NCI-H187 (cell line): Measurements from ENCODE around the gene PCDHGB7.
A peak's percentile ranks its signal among the peaks of the same experiment; 100 is the strongest.
"Not testable (repeated sequence)": the region's sequence is repeated elsewhere in the genome, so short reads cannot be mapped to it uniquely, and the experiment has no call there.

ENCODE experiments used
- DNase-seq, 2 experiments: peaks; one replicate each; lab custom pipeline; 2025; lab: John Stamatoyannopoulos, UW

Gene PCDHGB7

DNA sequence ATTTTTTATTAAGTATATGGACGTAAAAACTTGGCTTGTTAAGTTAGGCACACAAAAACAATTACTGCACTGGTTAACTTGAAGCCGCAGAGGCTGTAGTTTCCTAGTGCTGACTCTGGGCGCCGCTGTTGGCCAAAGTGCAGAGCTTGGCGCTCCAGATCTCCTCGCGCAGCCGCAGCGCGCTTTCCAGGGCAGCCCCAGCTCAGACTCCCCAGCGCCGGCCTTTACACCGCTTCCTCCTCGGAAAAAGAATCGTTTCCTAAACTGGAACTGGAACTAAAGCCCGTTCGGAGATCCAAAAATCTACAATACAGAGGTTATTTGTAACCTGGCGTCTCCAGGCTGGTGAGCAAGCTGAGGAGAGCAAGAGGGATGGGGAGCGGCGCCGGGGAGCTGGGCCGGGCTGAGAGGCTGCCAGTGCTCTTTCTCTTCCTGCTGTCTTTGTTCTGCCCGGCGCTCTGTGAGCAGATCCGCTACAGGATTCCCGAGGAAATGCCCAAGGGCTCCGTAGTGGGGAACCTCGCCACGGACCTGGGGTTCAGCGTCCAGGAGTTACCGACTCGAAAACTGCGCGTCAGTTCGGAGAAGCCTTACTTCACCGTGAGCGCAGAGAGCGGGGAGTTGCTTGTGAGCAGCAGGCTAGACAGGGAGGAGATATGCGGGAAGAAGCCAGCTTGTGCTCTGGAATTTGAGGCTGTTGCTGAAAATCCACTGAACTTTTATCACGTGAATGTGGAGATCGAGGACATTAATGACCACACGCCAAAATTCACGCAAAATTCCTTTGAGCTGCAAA, 19.5 kb upstream of the PCDHGB7 start, which contains the start of gene PCDHGB5:
Gene PCDHGB5, plus strand, starts transcription at position 192 of the 796 bp plus-strand sequence. Its CDS starts 181 bp downstream, at position 373.
- peak in 1 of 2 experiments; percentile 19 for DNase-seq

DNA sequence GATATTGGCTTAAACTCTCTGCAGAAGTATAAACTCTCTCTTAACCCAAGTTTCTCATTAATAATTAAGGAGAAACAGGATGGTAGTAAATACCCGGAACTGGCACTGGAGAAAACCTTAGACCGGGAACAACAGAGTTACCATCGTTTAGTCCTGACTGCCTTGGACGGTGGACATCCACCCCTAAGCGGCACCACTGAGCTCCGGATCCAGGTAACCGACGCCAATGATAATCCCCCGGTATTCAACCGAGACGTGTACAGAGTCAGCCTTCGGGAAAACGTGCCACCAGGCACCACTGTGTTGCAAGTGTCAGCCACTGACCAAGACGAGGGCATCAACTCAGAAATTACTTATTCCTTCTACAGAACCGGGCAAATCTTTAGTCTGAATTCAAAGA, 18.9 kb upstream of the PCDHGB7 start:
- no peak for DNase-seq

DNA sequence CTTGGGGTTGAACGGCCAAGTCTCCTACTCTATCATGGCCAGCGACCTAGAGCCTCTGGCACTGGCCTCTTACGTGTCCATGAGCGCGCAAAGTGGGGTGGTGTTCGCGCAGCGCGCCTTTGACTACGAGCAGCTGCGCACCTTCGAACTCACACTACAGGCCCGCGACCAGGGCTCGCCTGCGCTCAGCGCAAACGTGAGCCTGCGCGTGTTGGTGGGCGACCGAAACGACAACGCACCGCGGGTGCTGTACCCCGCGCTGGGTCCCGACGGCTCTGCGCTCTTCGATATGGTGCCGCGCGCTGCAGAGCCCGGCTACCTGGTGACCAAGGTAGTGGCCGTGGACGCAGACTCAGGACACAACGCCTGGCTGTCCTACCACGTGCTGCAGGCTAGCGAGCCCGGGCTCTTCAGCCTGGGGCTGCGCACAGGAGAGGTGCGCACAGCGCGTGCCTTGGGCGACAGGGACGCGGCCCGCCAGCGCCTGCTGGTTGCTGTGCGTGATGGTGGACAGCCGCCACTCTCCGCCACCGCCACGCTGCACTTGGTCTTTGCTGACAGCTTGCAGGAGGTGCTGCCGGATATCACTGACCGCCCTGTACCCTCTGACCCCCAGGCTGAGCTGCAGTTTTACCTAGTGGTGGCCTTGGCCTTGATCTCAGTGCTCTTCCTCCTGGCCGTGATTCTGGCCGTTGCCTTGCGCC, 17.8 kb upstream of the PCDHGB7 start:
- DNase-seq = no peak

DNA sequence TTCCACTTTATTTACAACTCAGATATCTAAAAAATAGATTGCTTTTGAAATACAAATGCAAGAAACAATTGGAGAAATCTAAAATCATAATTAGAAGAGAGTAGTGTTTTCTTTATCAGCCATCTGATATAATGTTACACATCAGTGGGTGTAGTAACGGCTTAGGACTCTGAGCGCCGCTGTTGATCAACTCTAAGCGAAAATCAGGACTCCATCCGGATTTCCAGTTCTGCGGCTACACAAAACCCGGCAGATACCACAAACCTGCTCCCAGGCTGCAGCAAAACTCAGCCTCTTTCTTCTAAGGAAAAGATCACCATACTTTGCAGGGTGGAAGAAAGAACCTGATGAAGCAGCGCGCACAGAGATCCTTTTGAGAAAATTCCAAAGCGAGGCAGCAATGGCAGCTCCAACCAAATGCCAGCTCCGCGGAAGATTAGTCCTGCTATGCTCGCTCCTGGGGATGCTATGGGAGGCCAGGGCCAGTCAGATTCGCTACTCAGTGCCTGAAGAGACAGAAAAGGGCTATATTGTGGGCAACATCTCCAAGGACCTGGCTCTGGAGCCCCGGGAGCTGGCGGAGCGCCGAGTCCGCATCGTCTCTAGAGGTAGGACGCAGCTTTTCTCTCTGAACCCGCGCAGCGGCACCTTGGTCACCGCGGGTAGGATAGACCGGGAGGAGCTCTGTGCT, 14.8 kb upstream of the PCDHGB7 start, which contains the start of gene PCDHGA9:
Gene PCDHGA9, plus strand, starts transcription at position 226 of the 691 bp plus-strand sequence. Its CDS starts 175 bp downstream, at position 401.
- DNase-seq = no peak

DNA sequence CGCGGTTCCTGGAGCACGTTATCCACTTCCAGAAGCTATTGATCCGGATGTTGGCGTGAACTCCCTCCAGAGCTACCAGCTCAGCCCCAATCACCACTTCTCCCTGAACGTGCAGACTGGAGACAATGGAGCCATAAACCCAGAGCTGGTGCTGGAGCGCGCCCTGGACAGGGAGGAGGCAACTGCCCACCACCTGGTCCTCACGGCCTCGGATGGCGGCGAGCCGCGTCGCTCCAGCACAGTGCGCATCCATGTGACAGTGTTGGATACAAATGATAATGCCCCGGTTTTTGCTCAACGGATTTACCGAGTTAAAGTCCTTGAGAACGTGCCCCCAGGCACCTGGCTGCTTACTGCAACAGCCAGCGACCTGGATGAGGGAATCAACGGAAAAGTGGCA, 14.1 kb upstream of the PCDHGB7 start:
- DNase-seq = no peak

DNA sequence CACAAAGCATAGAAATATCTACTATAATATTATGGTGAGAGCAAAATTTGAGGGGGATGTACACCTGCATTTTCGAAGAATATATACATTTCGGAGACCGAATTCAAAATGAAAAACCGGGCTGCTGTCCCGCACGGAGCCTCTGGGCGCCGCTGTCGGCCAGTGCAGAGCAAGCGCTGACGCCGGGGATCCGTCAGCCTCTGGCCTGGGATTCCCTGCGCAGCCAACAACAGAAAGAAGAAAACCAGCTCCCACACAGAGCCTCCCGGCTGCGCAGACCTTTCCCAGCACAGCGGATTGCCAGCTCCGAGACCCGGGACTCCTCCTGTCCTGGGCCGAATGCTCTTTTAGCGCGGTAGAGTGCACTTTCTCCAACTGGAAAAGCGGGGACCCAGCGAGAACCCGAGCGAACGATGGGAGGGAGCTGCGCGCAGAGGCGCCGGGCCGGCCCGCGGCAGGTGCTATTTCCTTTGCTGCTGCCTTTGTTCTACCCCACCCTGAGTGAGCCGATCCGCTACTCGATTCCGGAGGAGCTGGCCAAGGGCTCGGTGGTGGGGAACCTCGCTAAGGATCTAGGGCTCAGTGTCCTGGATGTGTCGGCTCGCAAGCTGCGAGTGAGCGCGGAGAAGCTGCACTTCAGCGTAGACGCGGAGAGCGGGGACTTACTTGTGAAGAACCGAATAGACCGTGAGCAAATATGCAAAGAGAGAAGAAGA, 9.5 kb upstream of the PCDHGB7 start, which contains the start of gene PCDHGB6:
Gene PCDHGB6, plus strand, starts transcription at position 232 of the 716 bp plus-strand sequence. Its CDS starts 182 bp downstream, at position 414.
- DNase-seq = not testable (repeated sequence)

DNA sequence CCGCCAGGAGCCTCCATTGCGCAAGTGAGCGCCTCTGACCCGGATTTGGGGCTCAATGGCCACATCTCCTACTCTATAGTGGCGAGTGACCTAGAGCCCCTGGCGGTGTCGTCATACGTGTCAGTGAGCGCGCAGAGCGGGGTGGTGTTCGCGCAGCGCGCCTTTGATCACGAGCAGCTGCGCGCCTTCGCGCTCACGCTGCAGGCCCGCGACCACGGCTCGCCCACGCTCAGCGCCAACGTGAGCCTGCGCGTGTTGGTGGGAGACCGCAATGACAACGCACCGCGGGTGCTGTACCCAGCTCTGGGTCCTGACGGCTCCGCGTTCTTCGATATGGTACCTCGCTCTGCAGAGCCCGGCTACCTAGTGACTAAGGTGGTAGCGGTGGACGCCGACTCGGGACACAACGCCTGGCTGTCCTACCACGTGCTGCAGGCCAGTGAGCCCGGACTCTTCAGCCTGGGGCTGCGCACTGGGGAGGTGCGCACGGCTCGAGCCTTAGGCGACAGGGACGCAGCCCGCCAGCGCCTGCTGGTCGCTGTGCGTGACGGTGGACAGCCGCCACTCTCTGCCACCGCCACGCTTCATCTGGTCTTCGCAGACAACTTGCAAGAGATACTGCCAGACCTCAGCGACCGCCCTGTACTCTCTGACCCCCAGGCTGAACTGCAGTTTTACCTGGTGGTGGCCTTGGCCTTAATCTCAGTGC, 7.7 kb upstream of the PCDHGB7 start:
- DNase-seq = no peak

DNA sequence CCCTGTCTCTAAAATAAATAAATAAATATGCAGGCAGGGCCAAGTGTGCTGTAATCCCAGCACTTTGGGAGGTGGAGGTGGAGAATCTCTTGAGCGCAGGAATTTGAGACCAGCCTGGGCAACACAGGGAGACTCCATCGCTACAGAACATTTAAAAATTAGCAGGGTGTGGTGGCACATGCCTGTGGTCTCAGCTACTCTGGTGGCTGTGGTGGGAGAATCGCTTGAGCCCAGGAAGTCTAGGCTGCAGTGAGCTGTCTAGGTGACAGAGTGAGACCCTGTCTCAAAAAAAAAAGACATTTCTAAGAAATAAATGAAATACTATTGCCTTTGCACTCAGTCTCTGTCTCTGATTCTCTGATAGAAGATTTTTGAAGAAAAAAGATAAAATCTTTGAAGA, 5.9 kb upstream of the PCDHGB7 start:
- DNase-seq = no peak

DNA sequence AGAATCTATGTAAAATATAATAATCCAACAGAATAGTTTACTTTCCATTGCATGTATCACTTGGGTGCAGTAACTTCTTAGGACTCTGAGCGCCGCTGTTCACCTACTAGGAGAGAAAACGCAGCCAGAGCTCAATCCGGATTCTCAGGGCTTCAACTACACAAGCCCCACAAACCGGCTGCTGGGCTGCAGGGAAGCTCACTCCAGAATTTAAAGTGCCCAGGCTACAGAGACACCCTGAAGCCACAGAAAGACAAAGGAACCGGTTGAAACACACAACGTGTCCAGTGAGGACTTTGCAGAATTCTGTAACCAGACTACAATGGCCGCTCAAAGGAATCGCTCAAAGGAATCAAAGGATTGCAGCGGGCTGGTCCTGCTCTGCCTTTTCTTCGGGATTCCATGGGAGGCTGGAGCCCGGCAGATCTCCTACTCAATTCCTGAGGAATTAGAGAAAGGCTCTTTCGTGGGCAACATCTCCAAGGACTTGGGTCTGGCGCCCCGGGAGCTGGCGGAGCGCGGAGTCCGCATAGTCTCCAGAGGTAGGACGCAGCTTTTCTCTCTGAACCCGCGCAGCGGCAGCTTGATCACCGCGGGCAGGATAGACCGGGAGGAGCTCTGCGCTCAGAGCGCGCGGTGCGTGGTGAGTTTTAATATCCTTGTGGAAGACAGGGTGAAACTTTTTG, 4.5 kb upstream of the PCDHGB7 start, which contains the start of gene PCDHGA10:
Gene PCDHGA10, plus strand, starts transcription at position 134 of the 686 bp plus-strand sequence. Its CDS starts 189 bp downstream, at position 323.
- DNase-seq = no peak

DNA sequence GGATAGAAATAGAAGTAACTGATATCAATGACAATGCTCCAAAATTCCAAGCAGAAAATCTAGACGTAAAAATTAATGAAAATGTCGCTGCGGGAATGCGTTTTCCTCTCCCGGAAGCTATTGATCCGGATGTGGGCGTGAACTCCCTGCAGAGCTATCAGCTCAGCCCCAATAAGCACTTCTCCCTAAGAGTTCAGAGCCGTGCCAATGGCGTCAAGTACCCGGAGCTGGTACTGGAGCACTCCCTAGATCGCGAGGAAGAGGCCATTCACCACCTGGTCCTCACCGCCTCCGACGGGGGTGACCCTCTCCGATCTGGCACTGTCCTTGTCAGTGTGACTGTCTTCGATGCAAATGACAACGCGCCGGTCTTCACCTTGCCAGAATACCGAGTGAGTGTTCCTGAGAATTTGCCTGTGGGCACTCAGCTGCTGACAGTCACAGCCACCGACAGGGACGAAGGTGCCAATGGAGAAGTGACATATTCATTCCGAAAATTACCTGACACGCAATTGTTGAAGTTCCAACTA, 3.9 kb upstream of the PCDHGB7 start:
- no peak for DNase-seq

DNA sequence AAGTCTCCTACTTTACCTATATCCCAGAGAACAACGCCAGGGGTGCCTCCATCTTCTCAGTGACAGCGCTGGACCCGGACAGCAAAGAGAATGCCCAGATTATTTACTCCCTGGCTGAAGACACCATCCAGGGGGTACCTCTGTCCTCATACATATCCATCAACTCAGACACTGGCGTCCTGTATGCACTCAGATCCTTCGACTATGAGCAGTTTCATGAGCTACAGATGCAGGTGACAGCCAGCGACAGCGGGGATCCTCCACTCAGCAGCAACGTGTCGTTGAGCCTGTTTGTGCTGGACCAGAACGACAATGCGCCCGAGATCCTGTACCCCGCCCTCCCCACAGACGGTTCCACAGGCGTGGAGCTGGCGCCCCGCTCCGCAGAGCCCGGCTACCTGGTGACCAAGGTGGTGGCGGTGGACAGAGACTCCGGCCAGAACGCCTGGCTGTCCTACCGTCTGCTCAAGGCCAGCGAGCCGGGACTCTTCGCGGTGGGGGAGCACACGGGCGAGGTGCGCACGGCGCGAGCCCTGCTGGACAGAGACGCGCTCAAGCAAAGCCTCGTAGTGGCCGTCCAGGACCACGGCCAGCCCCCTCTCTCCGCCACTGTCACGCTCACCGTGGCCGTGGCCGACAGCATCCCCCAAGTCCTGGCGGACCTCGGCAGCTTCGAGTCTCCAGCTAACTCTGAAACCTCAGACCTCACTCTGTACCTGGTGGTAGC, 2.8 kb upstream of the PCDHGB7 start:
- DNase-seq = not testable (repeated sequence)

DNA sequence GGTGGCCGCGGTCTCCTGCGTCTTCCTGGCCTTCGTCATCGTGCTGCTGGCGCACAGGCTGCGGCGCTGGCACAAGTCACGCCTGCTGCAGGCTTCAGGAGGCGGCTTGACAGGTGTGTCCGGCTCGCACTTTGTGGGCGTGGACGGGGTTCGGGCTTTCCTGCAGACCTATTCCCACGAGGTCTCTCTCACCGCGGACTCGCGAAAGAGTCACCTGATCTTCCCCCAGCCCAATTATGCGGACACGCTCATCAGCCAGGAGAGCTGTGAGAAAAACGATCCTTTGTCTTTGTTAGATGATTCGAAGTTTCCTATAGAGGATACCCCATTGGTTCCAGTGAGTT, 2.2 kb upstream of the PCDHGB7 start:
- DNase-seq = not testable (repeated sequence)

DNA sequence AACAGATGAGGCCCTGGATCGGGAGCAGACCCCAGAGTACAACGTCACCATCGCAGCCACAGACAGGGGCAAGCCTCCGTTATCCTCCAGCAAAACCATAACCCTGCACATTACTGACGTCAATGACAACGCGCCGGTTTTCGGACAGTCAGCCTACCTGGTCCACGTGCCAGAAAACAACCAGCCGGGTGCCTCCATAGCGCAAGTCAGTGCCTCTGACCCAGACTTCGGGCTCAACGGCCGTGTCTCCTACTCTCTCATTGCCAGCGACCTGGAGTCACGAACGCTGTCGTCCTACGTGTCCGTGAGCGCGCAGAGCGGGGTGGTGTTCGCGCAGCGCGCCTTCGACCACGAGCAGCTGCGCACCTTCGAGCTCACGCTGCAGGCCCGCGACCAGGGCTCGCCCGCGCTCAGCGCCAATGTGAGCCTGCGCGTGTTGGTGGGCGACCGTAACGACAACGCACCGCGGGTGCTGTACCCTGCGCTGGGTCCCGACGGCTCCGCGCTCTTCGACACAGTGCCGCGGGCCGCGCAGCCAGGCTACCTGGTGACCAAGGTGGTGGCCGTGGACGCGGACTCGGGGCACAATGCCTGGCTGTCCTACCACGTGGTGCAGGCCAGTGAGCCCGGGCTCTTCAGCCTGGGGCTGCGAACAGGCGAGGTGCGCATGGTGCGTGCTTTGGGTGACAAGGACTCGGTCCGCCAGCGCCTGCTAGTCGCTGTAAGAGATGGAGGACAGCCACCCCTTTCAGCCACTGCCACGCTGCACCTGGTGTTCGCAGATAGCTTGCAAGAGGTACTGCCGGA, 1.8 kb downstream of the PCDHGB7 start:
- DNase-seq = no peak

DNA sequence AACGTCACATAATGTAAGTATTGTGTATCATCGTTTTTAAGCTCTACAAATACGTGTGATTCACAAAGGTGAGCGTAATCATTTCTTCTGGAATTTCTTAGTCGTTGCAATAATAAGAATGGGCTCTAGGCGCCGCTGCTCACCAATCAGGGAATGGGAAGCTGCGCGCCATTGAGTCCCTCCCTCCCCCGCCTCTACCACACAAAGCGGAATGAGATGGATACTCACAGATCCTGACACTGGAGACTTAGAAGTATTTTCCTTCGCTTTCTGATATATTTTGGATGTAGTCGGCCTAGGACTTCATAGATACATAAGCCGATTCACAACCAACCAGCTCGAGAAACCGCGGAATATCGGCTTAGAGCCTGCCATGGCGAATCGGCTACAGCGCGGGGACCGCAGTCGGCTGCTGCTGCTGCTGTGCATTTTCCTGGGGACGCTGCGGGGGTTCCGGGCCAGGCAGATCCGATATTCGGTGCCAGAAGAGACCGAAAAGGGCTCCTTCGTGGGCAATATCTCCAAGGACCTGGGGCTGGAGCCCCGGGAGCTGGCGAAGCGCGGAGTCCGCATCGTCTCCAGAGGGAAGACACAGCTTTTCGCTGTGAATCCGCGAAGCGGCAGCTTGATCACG, 3.5 kb downstream of the PCDHGB7 start, which contains the start of gene PCDHGA11:
Gene PCDHGA11, plus strand, starts transcription at position 197 of the 634 bp plus-strand sequence. Its CDS starts 177 bp downstream, at position 374.
- no peak for DNase-seq

DNA sequence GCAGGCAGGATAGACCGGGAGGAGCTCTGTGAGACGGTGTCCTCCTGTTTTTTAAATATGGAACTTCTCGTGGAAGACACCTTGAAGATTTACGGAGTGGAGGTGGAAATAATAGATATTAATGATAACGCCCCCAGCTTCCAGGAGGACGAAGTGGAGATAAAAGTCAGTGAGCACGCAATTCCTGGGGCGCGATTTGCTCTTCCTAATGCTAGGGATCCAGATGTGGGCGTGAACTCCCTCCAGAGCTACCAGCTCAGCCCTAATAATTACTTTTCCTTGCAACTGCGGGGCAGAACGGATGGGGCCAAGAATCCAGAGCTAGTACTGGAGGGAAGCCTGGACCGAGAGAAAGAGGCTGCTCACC, 4.0 kb downstream of the PCDHGB7 start:
- DNase-seq = no peak

DNA sequence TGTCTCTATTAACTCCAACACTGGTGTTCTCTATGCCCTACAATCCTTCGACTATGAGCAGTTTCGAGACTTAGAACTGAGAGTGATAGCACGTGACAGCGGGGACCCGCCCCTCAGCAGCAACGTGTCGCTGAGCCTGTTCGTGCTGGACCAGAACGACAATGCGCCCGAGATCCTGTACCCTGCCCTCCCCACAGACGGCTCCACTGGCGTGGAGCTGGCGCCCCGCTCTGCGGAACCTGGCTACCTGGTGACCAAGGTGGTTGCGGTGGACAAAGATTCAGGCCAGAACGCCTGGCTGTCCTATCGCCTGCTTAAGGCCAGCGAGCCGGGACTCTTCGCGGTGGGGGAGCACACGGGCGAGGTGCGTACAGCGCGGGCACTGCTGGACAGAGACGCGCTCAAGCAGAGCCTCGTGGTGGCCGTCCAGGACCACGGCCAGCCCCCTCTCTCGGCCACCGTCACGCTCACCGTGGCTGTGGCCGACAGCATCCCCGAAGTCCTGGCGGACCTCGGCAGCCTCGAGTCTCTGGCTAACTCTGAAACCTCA, 5.3 kb downstream of the PCDHGB7 start:
- DNase-seq = no peak

DNA sequence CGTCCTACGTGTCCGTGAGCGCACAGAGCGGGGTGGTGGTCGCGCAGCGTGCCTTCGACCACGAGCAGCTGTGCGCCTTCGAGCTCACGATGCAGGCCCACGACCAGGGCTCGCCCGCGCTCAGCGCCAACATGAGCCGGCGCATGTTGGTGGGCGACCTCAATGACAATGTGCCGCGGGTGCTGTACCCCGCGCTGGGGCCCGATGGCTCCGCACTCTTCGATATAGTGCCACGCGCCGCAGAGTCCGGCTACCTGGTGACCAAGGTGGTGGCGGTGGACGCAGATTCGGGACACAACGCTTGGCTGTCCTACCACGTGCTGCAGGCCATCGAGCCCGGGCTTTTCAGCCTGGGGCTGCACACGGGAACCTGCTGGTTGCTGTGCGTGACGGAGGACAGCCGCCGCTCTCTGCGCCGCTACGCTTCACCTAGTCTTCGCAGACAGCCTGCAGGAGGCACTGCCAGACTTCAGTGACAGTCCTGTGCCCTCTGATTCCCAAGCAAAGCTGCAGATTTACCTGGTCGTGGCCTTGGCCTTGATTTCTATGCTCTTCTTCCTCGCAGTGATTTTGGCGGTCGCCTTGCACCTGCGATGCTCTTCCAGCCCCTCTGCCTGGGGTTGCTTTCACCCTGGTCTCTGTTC, 10.4 kb downstream of the PCDHGB7 start:
- no peak for DNase-seq
